Transverse colon (tissue), 3 donors: ENCODE data around the gene MSH6.

ENCODE experiments used
- CTCF ChIP-seq, 5 experiments: fragments of 200-600 bp in 3 of 5; fragments of 450-650 bp in 2 of 5; sonication (generic) in 3 of 5; IDR thresholded peaks; 1 replicate in 2 of 5; 2 replicates in 3 of 5; pipeline ENCODE4 v1.5.1; 2016 to 2017; ENCODE audit warnings: antibody characterized with exemption in 5 of 5, inconsistent platforms in 3 of 5, mild to moderate bottlenecking in 2 of 5, moderate library complexity in 1 of 5
- EP300 ChIP-seq: sonication (generic); formaldehyde crosslinking; IDR thresholded peaks from one replicate; pipeline ENCODE4 v1.6.1; 2017; ENCODE audit warnings: antibody characterized with exemption, low read depth

GRCh38 chr2:47850198-47850597 is 67.3 kb downstream of the MSH6 start:
- TF ChIP-seq EP300 (no peak), CTCF (IDR thresholded peaks at IDR 0.05) (no peak)
